Germinal center (tissue), 1 donor: ENCODE data around the gene SH2D3C.

Experiments
- DNase-seq: peaks from one replicate; pipeline ENCODE4 v3.0.0; 2012; ENCODE audit warnings: mixed read lengths, low spot score

Gene SH2D3C

DNA sequence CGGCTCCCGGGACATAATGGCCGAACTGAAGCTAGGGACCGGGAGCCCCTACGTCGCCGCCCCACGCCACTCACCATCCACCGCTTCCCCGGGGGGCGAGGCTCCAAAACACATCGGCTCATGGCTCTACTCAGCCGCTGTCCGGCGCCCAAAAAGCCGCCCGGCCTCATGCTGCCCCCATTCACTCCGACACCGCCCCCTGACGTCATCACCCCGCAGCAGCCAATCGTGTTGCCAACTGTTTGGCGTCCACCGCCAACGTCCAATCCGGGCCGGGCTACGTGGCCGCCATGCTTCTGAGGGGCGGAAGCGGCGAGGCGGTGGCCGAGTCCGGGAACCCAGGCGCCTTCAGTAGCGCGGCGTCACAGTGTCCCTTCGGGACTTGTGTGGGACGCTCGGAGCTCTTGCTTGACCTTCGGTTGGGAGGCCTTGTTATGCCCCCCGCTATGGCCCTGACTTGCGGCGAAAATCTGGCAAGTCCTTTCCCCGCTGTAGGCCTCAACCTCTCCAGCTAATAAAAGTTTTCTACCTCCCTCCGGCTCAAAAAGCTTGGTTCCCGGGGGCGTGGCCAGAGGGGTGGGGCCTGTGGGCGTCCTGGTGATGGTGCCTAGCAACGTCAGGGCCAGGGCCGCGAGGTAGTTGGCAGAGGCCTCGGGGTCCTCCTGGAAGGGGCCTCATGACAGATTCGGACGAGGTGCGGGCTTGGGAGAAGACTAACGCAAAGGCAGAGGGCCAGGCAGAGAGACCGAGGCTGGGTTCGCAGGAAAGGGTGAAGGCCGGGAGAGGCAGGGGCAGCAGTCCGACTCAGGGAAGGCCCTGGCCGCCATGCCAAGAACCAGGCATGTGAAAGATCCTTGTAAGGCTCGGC is 62.8 kb downstream of the SH2D3C start, which contains the start of the genes PTRH1 and TTC16:
PTRH1 (minus strand) TSS at position 194 of the 868 bp plus-strand sequence; CDS start at position 170, 24 bp downstream.
TTC16 (plus strand) TSS at position 610 of the 868 bp plus-strand sequence; CDS start at position 677, 67 bp downstream.
- peak; percentile 99 for DNase-seq

- DNase-seq, result peak; percentile 33
Measured at GRCh38 chr9:127714951-127715469, 63.5 kb downstream of the SH2D3C start.

GRCh38 chr9:127714020-127714750 is 64.3 kb downstream of the SH2D3C start:
- DNase-seq, result no peak

GRCh38 chr9:127712867-127713266 is 65.6 kb downstream of the SH2D3C start:
- DNase-seq, result no peak

DNA sequence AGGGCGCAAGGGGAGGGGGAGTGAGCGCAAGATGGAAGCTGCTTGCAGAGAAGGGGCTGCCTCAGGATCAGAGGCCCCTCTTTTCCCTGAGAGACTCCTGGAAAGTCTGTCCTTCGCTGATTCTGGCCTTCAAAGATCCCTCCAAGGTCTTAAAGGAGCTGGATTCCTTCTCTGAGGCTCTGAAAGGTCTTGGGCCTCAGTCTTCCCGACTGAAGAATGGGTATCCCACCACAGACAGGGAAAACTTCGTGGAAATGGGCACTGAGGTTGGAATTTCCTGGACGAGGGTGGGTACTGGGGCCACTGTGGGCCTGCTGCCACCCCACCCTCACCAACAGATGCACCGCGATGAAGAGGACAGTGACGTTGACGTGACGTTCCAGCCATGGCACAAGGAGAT is 66.1 kb downstream of the SH2D3C start:
- no peak for DNase-seq

DNA sequence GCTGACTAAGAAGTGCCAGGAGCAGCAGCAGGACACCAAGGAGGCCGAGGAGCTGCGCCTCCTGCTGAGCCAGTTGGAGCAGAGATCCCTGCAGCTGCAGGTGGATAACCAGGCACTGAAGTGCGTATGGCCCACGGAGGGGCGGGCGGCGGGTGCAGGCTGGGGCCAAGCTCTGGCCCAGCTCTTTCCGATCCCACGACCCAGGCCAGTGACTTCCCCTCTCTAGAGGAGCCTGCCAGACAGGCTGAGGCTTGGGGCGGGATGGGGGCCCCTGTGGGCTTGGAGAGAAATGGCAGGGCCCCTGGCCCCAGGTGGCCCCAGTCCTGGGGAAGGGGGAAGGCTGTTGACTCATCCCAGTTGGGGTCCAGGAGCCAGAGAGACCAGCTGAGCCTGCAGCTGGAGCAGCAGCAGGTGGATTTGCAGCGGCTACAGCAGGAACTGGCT is 66.6 kb downstream of the SH2D3C start:
- no peak for DNase-seq

DNA sequence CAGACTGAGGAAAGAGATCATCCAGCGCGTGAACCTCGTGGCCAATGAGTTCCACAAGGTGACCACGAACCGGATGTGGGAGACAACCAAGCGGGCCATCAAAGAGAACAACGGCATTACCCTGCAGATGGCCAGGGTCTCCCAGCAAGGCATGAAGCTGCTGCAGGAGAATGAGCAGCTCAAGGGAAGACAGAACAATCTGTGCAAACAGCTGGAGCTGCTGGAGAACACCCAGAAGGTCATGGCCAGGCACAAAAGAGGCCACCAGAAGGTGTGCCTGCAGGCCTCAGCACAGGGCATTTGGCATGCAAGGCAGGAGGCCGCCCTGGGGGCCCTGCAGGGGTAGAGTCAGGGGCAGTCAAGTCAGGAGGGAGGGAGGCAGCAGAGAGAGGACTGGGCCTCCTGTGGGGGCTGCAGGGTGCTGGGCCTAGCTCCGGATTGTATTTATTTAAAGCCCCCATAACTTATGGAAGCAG is 67.2 kb downstream of the SH2D3C start:
- DNase-seq, result no peak

DNA sequence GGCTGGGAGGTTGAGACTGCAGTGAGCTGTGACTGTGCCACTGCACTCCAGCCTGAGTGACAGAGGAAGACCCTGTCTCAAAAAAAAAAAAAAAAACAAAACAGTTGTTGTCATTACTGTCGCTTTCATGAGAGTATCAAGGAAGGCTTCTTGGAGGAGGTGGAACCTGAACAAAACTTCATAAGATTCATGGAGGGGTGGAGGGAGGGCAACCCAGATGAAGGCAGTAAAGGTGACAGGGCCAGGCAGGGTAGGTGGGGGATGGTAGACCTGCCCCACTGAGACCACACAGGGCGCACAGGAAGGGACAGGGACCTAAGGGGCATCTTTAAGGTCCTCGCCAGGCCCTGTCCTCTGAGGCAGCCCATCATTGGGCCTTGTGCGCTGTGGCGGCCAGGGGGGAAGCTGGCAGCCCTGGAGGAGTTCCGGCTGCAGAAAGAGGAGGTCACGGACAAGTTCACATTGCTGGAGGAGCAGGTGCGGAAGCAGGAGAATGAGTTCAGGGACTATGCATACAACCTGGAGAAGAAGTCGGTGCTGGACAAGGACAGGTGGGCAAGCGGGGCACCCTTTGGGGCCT is 68.2 kb downstream of the SH2D3C start:
- no peak for DNase-seq

DNA sequence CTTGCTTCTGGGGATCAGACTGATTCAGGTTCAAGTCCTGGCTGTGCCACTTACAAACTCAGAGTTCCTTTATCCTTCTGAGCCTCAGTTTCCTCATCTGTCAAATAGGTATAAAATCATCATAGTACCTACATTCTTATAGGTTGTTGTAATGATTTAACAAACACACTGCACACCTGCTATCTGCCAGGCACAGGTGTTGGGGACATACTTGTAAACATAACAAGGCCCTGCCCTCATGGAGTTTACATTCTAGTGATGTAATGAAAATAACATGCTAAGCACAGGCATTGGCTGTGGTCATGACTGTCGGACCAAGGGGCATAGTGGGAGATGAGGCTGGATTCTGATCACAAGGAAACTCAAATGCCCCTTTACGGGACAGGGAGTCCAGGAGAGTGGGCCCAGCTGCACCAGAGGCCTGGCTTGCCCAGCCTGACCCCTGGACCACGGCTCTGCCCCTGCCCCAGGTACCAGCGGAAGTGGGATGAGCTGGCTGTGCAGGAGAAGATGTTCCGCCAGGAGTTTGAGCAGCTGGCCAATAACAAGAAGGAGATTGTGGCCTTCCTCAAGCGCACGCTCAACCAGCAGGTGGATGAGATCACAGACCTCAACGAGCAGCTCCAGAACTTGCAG is 69.4 kb downstream of the SH2D3C start:
- DNase-seq, result no peak

GRCh38 chr9:127707766-127708165 is 70.7 kb downstream of the SH2D3C start:
- DNase-seq, result peak; percentile 51

DNA sequence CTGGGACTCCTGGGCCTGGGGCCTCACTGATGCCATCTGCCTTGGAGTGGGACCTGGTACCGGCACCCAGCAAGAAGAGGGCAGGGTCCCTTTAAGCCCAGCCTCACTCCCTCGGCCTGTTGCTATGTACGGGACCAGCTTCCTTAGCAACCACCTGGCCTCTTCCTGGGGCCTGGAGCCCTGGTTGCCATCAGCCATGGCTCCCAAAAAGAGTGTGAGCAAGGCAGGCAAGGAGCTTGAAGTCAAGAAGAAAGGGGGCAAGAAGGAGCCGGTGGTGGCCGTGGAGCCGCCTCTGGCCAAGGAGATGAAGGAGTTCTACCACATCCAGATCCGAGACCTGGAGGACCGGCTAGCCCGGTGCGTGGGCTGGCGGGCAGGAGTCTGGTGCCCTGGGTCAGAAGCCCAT is 71.6 kb downstream of the SH2D3C start, which contains the start of gene CFAP157:
CFAP157 (plus strand) TSS at position 153 of the 406 bp plus-strand sequence; CDS start at position 197, 44 bp downstream.
- DNase-seq, result no peak

DNA sequence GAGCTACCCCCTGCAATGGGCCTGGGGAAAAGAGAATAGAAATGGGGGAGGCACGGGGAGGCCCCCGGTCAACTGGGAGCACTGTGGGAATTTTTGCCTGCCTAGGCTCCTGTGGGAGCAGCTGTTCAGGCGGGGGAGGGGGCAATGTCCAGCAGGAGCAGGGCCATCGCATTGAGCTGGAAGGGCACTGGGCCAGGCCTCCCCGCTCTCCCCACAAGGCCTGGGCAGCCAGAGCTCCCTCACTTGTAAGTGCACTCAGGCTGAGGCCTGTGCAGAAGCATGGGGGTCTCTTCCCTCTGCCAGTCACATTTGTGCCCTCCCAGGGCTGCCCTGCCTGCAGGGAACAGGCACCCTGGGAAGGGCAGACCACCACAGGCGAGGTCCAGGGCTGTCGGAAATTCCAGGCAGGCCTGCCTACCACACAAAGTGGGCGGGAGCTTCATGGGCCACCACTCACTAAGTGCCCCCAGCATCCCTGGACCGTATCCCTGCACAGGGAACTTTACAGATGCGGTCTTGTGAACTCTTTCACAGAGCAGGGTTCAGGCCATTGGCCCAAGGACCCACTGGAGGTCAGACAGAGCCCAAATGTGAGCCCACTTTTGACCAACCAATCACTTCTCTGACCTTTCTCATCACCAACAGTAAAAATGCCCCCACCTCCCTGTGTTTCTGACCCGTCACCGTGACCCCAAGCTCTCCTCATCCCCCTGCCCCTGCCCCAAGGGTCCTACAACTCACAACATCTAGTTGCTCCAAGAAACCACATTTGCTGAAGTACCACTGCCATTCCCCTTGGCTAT is 72.7 kb downstream of the SH2D3C start:
- no peak for DNase-seq

- no peak for DNase-seq
Measured at GRCh38 chr9:127703289-127703946, 75.0 kb downstream of the SH2D3C start.

- DNase-seq, result no peak
Measured at GRCh38 chr9:127700594-127701255, 77.7 kb downstream of the SH2D3C start.

- no peak for DNase-seq
Measured at GRCh38 chr9:127700140-127700539, 78.3 kb downstream of the SH2D3C start.

- DNase-seq, result peak; percentile 98
Measured at GRCh38 chr9:127698985-127699670, 79.3 kb downstream of the SH2D3C start.

GRCh38 chr9:127698386-127698785 is 80.1 kb downstream of the SH2D3C start:
- no peak for DNase-seq

DNA sequence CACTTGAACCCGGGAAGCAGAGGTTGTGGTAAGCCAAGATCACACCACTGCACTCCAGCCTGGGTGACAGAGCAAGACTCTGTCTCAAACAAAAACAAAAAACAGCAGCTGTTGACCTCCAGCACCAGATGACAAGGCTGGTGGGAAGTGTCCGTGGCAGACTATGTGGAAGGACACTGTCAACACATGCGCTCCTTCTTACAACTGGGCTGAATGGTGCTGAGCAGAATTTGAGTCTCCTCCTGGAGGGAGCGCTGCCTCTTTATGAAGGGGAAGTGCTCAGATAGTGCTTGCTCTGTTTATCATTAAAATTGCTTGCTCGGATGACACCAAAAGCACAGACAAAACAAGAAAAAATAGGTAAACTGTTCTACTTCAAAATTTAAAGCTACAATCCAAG is 80.9 kb downstream of the SH2D3C start:
- DNase-seq, result no peak
